KOPT-K1 (cell line): ENCODE data around the gene NYAP2.

Source experiments
- H3K27ac ChIP-seq: fragments of 200-600 bp; sonication (generic); 2 replicates; pipeline ENCODE4 v1.5.1; 2016; ENCODE audit warnings: antibody characterized with exemption, mild to moderate bottlenecking, low read depth, low read length; ENCODE audit not compliant: poor library complexity, severe bottlenecking
- H3K36me3 ChIP-seq: fragments of 200-600 bp; sonication (generic); 2 replicates; pipeline ENCODE4 v1.5.1; 2017; ENCODE audit warnings: antibody characterized with exemption, mild to moderate bottlenecking, low read length, moderate library complexity; ENCODE audit not compliant: insufficient read depth
- H3K9me3 ChIP-seq: fragments of 200-600 bp; sonication (generic); 2 replicates; pipeline ENCODE4 v1.5.1; 2017; ENCODE audit warnings: antibody characterized with exemption, low read length, mild to moderate bottlenecking; ENCODE audit not compliant: insufficient read depth, poor library complexity, severe bottlenecking

Gene NYAP2

GRCh38 chr2:225486236-225486635 lies 86.7 kb downstream of the NYAP2 start:
- Histone ChIP-seq H3K9me3 (no peaks in the 10 kb centered on the region), H3K27ac (no peak overlapping the region), H3K36me3 (no peaks in the 10 kb centered on the region)

GRCh38 chr2:225487878-225488416 lies 88.4 kb downstream of the NYAP2 start:
- H3K36me3 ChIP-seq = no peaks in the 10 kb centered on the region
- no peak overlapping the region for H3K27ac ChIP-seq
- no peaks in the 10 kb centered on the region for H3K9me3 ChIP-seq

GRCh38 chr2:225488743-225489142 lies 89.2 kb downstream of the NYAP2 start:
- Histone ChIP-seq H3K9me3 (no peaks in the 10 kb centered on the region), H3K27ac (no peak overlapping the region), H3K36me3 (no peaks in the 10 kb centered on the region)

- Histone ChIP-seq H3K9me3 (no peaks in the 10 kb centered on the region), H3K27ac (no peak overlapping the region), H3K36me3 (no peaks in the 10 kb centered on the region)
Measured at GRCh38 chr2:225493420-225494099, 94.0 kb downstream of the NYAP2 start.

- no peak overlapping the region for H3K27ac ChIP-seq
- H3K36me3 ChIP-seq = no peaks in the 10 kb centered on the region
- no peaks in the 10 kb centered on the region for H3K9me3 ChIP-seq
Measured at GRCh38 chr2:225494100-225494459, 94.6 kb downstream of the NYAP2 start.

- no peak overlapping the region for H3K27ac ChIP-seq
- no peaks in the 10 kb centered on the region for H3K9me3 ChIP-seq
- no peaks in the 10 kb centered on the region for H3K36me3 ChIP-seq
Measured at GRCh38 chr2:225495706-225496105, 96.2 kb downstream of the NYAP2 start.

GRCh38 chr2:225496568-225496967 lies 97.1 kb downstream of the NYAP2 start:
- Histone ChIP-seq H3K36me3 (no peaks in the 10 kb centered on the region), H3K9me3 (no peaks in the 10 kb centered on the region), H3K27ac (no peak overlapping the region)

- Histone ChIP-seq H3K27ac (no peak overlapping the region), H3K9me3 (no peaks in the 10 kb centered on the region), H3K36me3 (no peaks in the 10 kb centered on the region)
Measured at GRCh38 chr2:225497166-225497565, 97.7 kb downstream of the NYAP2 start.

- no peaks in the 10 kb centered on the region for H3K36me3 ChIP-seq
- H3K27ac ChIP-seq = no peak overlapping the region
- no peaks in the 10 kb centered on the region for H3K9me3 ChIP-seq
Measured at GRCh38 chr2:225501022-225501421, 101.5 kb downstream of the NYAP2 start.

GRCh38 chr2:225502971-225503370 lies 103.5 kb downstream of the NYAP2 start:
- no peaks in the 10 kb centered on the region for H3K36me3 ChIP-seq
- H3K9me3 ChIP-seq = no peaks in the 10 kb centered on the region
- no peak overlapping the region for H3K27ac ChIP-seq

- Histone ChIP-seq H3K9me3 (no peaks in the 10 kb centered on the region), H3K27ac (no peak overlapping the region), H3K36me3 (no peaks in the 10 kb centered on the region)
Measured at GRCh38 chr2:225510796-225511195, 111.3 kb downstream of the NYAP2 start.

GRCh38 chr2:225512469-225512868 lies 113.0 kb downstream of the NYAP2 start:
- Histone ChIP-seq H3K27ac (no peak overlapping the region), H3K9me3 (no peaks in the 10 kb centered on the region), H3K36me3 (no peaks in the 10 kb centered on the region)

- no peaks in the 10 kb centered on the region for H3K9me3 ChIP-seq
- H3K27ac ChIP-seq = no peak overlapping the region
- H3K36me3 ChIP-seq = no peaks in the 10 kb centered on the region
Measured at GRCh38 chr2:225512876-225513540, 113.5 kb downstream of the NYAP2 start.

- Histone ChIP-seq H3K36me3 (no peaks in the 10 kb centered on the region), H3K9me3 (no peaks in the 10 kb centered on the region), H3K27ac (no peak overlapping the region)
Measured at GRCh38 chr2:225515033-225515432, 115.5 kb downstream of the NYAP2 start.

- no peak overlapping the region for H3K27ac ChIP-seq
- no peaks in the 10 kb centered on the region for H3K9me3 ChIP-seq
- no peaks in the 10 kb centered on the region for H3K36me3 ChIP-seq
Measured at GRCh38 chr2:225526760-225527390, 127.4 kb downstream of the NYAP2 start.
